ENCODE measurements around the gene PDCD7.
"Not testable (repeated sequence)": the region's sequence is repeated elsewhere in the genome, so short reads cannot be mapped to it uniquely, and the experiment has no call there.

PDCD7 gene

GRCh38 chr15:65115086-65115485, 18.5 kb downstream of the PDCD7 start, which contains the start of gene UBAP1L:
TSS of gene UBAP1L (minus strand) at chr15:65115200. CDS start at chr15:65106215, 8,985 bp downstream.
- FAIRE-seq (no peak), DNase-seq (ENCODE audit: insufficient read length) (no peak)
- TF ChIP-seq POLR2AphosphoS5 (IDR thresholded peaks at IDR 0.05; ENCODE audit: low read depth, low read length) = no peak
- TF ChIP-seq POLR2A (IDR thresholded peaks at IDR 0.05; ENCODE audit: low read depth, low read length) = no peak
- no peak for TF ChIP-seq TAF1 (IDR thresholded peaks at IDR 0.05; ENCODE audit: borderline replicate concordance, low read depth, low read length)

GRCh38 chr15:65110676-65111292, 22.8 kb downstream of the PDCD7 start:
- FAIRE-seq (no peak), DNase-seq (ENCODE audit: insufficient read length) (no peak)
- TF ChIP-seq TAF1 (IDR thresholded peaks at IDR 0.05; ENCODE audit: borderline replicate concordance, low read depth, low read length) = no peak
- no peak for TF ChIP-seq POLR2A (IDR thresholded peaks at IDR 0.05; ENCODE audit: low read depth, low read length)
- no peak for TF ChIP-seq POLR2AphosphoS5 (IDR thresholded peaks at IDR 0.05; ENCODE audit: low read depth, low read length)

GRCh38 chr15:65106011-65106590, 27.5 kb downstream of the PDCD7 start:
- TF ChIP-seq POLR2AphosphoS5 (IDR thresholded peaks at IDR 0.05; ENCODE audit: low read depth, low read length) = no peak
- no peak for TF ChIP-seq POLR2A (IDR thresholded peaks at IDR 0.05; ENCODE audit: low read depth, low read length)
- no peak for TF ChIP-seq TAF1 (IDR thresholded peaks at IDR 0.05; ENCODE audit: borderline replicate concordance, low read depth, low read length)
- DNase-seq (ENCODE audit: insufficient read length) = no peak
- no peak for FAIRE-seq

GRCh38 chr15:65105038-65105437, 28.6 kb downstream of the PDCD7 start:
- FAIRE-seq = no peak
- no peak for TF ChIP-seq POLR2A (IDR thresholded peaks at IDR 0.05; ENCODE audit: low read depth, low read length)
- TF ChIP-seq POLR2AphosphoS5 (IDR thresholded peaks at IDR 0.05; ENCODE audit: low read depth, low read length) = no peak
- TF ChIP-seq TAF1 (IDR thresholded peaks at IDR 0.05; ENCODE audit: borderline replicate concordance, low read depth, low read length) = no peak

GRCh38 chr15:65102912-65103311, 30.7 kb downstream of the PDCD7 start:
- FAIRE-seq = no peak

More at GRCh38 chr15:65105038-65105437, 28.6 kb downstream of the PDCD7 start:
- DNase-seq (ENCODE audit: insufficient read length) = no peak

GRCh38 chr15:65101891-65102708, 31.5 kb downstream of the PDCD7 start:
- no peak for DNase-seq (ENCODE audit: insufficient read length)
- TF ChIP-seq POLR2A (IDR thresholded peaks at IDR 0.05; ENCODE audit: low read depth, low read length) (no peak), TAF1 (IDR thresholded peaks at IDR 0.05; ENCODE audit: borderline replicate concordance, low read depth, low read length) (no peak), POLR2AphosphoS5 (IDR thresholded peaks at IDR 0.05; ENCODE audit: low read depth, low read length) (no peak)
- no peak for FAIRE-seq

More at GRCh38 chr15:65102912-65103311, 30.7 kb downstream of the PDCD7 start:
- no peak for DNase-seq (ENCODE audit: insufficient read length)
- TF ChIP-seq TAF1 (IDR thresholded peaks at IDR 0.05; ENCODE audit: borderline replicate concordance, low read depth, low read length) = no peak
- TF ChIP-seq POLR2AphosphoS5 (IDR thresholded peaks at IDR 0.05; ENCODE audit: low read depth, low read length) = no peak
- no peak for TF ChIP-seq POLR2A (IDR thresholded peaks at IDR 0.05; ENCODE audit: low read depth, low read length)

- no peak for DNase-seq (ENCODE audit: insufficient read length)
- FAIRE-seq = peak; percentile 54
- TF ChIP-seq POLR2A (IDR thresholded peaks at IDR 0.05; ENCODE audit: low read depth, low read length) (no peak), TAF1 (IDR thresholded peaks at IDR 0.05; ENCODE audit: borderline replicate concordance, low read depth, low read length) (no peak), POLR2AphosphoS5 (IDR thresholded peaks at IDR 0.05; ENCODE audit: low read depth, low read length) (no peak)
Observed at GRCh38 chr15:65101411-65101890, 32.2 kb downstream of the PDCD7 start.

GRCh38 chr15:65100442-65100841, 33.2 kb downstream of the PDCD7 start:
- FAIRE-seq (no peak), DNase-seq (ENCODE audit: insufficient read length) (no peak)
- TF ChIP-seq POLR2AphosphoS5 (IDR thresholded peaks at IDR 0.05; ENCODE audit: low read depth, low read length) (no peak), POLR2A (IDR thresholded peaks at IDR 0.05; ENCODE audit: low read depth, low read length) (no peak), TAF1 (IDR thresholded peaks at IDR 0.05; ENCODE audit: borderline replicate concordance, low read depth, low read length) (no peak)

GRCh38 chr15:65099801-65100200, 33.8 kb downstream of the PDCD7 start:
- not testable (repeated sequence) for FAIRE-seq; DNase-seq (ENCODE audit: insufficient read length)

GRCh38 chr15:65099336-65099735, 34.3 kb downstream of the PDCD7 start:
- TF ChIP-seq POLR2AphosphoS5 (IDR thresholded peaks at IDR 0.05; ENCODE audit: low read depth, low read length) (no peak), POLR2A (IDR thresholded peaks at IDR 0.05; ENCODE audit: low read depth, low read length) (no peak), TAF1 (IDR thresholded peaks at IDR 0.05; ENCODE audit: borderline replicate concordance, low read depth, low read length) (no peak)
- no peak for FAIRE-seq

GRCh38 chr15:65097651-65098263, 35.9 kb downstream of the PDCD7 start:
- no peak for FAIRE-seq
- TF ChIP-seq POLR2AphosphoS5 (IDR thresholded peaks at IDR 0.05; ENCODE audit: low read depth, low read length) = no peak
- no peak for TF ChIP-seq POLR2A (IDR thresholded peaks at IDR 0.05; ENCODE audit: low read depth, low read length)
- TF ChIP-seq TAF1 (IDR thresholded peaks at IDR 0.05; ENCODE audit: borderline replicate concordance, low read depth, low read length) = no peak
- no peak for DNase-seq (ENCODE audit: insufficient read length)

More at GRCh38 chr15:65099336-65099735, 34.3 kb downstream of the PDCD7 start:
- no peak for DNase-seq (ENCODE audit: insufficient read length)

All from GM12892 (cell line).